ENCODE data around the gene CYSLTR2.

Gene CYSLTR2

DNA sequence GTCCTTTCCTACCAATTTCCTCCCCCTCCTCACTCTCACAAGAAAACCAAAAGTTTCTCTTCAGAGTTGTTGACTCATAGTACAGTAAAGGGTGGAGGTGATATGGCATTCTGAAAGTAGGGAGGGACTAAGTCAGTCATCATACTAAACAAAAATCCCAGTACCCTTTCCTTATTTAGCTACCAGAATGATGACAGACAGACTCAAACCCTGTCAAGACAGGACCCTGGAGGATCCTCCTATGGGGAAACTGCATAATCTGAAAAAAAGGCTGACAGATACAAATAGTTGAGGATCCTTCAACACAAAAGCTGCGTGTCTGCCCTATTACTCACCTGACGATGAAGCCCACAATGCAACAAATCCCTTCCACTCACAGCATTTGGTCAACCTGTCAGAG lies 55.5 kb downstream of the CYSLTR2 start:
- H3K4me3 ChIP-seq (ENCODE audit: low read depth, low read length), result no peak overlapping the region
- DNase-seq, result no peak
- no peaks in the 10 kb centered on the region for H3K36me3 ChIP-seq
- no peak overlapping the region for H3K27ac ChIP-seq
- TF ChIP-seq, protein P1, sequence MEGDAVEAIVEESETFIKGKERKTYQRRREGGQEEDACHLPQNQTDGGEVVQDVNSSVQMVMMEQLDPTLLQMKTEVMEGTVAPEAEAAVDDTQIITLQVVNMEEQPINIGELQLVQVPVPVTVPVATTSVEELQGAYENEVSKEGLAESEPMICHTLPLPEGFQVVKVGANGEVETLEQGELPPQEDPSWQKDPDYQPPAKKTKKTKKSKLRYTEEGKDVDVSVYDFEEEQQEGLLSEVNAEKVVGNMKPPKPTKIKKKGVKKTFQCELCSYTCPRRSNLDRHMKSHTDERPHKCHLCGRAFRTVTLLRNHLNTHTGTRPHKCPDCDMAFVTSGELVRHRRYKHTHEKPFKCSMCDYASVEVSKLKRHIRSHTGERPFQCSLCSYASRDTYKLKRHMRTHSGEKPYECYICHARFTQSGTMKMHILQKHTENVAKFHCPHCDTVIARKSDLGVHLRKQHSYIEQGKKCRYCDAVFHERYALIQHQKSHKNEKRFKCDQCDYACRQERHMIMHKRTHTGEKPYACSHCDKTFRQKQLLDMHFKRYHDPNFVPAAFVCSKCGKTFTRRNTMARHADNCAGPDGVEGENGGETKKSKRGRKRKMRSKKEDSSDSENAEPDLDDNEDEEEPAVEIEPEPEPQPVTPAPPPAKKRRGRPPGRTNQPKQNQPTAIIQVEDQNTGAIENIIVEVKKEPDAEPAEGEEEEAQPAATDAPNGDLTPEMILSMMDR (IDR thresholded peaks at IDR 0.05; ENCODE audit: low read depth, low read length), result no peak
- H3K27me3 ChIP-seq (ENCODE audit: insufficient read depth, low read depth, severe bottlenecking), result no peaks in the 10 kb centered on the region
- no peaks in the 10 kb centered on the region for H3K9me3 ChIP-seq (ENCODE audit: severe bottlenecking)

DNA sequence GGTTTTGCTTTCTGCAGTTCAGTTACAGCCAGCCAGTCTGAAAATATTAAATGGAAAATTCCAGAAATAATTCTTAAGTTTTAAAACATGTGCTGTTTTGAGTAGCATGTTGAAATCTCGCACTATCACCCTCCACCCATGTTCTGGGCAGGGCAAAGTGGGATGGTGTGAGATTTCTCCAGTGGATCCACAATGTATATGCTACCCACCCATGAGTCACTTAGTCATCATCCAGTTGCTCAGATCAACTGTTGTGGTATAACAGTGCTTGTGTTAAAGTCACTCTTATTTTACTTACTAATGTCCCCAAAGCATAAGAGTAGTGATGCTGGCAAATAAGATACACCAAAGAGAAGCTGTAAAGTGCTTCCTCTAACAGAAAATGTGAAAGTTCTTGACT lies 56.4 kb downstream of the CYSLTR2 start:
- H3K4me3 ChIP-seq (ENCODE audit: low read depth, low read length), result no peak overlapping the region
- TF ChIP-seq, protein P1 (IDR thresholded peaks at IDR 0.05; ENCODE audit: low read depth, low read length), result no peak
- no peak for DNase-seq
- no peaks in the 10 kb centered on the region for H3K27me3 ChIP-seq (ENCODE audit: insufficient read depth, low read depth, severe bottlenecking)
- no peak overlapping the region for H3K27ac ChIP-seq
- H3K9me3 ChIP-seq (ENCODE audit: severe bottlenecking), result no peaks in the 10 kb centered on the region
- H3K36me3 ChIP-seq, result no peaks in the 10 kb centered on the region

DNA sequence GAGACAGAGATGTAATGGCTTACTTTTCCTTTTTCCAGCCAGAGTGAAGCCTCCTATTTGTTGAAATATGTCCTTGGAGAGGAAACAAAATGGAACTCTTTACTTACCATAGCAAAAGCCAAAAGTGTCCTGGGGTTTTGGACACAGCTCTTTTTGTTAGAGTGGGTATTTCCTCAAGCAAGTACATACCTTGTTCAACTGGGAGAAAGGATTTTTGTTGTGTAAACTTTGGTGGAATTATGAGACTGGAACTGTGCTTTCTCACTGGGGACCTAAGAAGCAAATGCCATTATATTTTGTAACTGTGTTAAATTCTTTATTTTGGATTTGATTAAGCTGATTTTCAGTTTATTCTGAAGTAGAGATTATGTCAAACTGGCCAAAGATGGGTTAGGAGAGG lies 58.4 kb downstream of the CYSLTR2 start:
- H3K9me3 ChIP-seq (ENCODE audit: severe bottlenecking), result no peaks in the 10 kb centered on the region
- H3K4me3 ChIP-seq (ENCODE audit: low read depth, low read length), result no peak overlapping the region
- DNase-seq, result no peak
- no peaks in the 10 kb centered on the region for H3K27me3 ChIP-seq (ENCODE audit: insufficient read depth, low read depth, severe bottlenecking)
- H3K27ac ChIP-seq, result no peak overlapping the region
- no peaks in the 10 kb centered on the region for H3K36me3 ChIP-seq
- TF ChIP-seq, protein P1 (IDR thresholded peaks at IDR 0.05; ENCODE audit: low read depth, low read length), result no peak

DNA sequence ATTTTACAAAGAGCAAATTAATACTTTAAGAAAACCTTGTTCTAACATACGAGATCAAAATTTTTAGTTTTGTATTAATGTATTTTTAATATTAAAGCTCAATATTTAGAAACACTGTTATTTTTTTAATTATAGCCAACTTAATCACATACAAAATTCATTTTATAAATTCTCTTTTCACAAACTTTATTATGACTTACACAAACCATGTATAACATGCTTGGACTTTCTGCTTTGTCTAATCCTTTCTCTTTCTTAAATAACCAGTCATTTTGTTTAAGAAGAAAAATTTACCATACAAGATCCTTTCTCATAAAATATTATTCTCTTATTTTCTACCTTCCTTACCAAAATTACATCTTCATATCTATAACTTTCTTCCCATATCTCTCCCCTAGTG lies 62.2 kb downstream of the CYSLTR2 start:
- H3K36me3 ChIP-seq, result no peaks in the 10 kb centered on the region
- no peak overlapping the region for H3K27ac ChIP-seq
- TF ChIP-seq, protein P1 (IDR thresholded peaks at IDR 0.05; ENCODE audit: low read depth, low read length), result no peak
- H3K4me3 ChIP-seq (ENCODE audit: low read depth, low read length), result no peak overlapping the region
- no peaks in the 10 kb centered on the region for H3K27me3 ChIP-seq (ENCODE audit: insufficient read depth, low read depth, severe bottlenecking)
- H3K9me3 ChIP-seq (ENCODE audit: severe bottlenecking), result no peaks in the 10 kb centered on the region
- no peak for DNase-seq

DNA sequence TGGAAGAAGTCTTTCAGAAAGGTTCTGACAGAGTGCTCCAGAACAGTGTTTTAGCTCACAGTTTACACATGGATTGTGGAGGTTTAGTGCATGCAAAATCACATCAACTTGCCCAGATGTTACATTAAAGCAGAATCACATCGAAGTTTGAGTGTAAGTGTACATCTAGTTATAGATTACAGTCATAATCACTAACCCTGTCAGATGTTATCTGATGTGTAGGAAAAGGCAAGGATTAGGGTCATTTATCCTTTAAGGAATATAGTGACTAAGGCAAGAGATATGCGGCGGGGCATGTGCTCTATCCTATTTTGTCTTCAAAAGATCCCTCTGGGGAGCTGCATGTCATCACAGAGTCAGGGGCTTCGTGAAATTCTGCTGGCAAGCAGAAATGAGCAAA lies 66.9 kb downstream of the CYSLTR2 start:
- no peaks in the 10 kb centered on the region for H3K9me3 ChIP-seq (ENCODE audit: severe bottlenecking)
- H3K27ac ChIP-seq, result no peak overlapping the region
- no peak overlapping the region for H3K4me3 ChIP-seq (ENCODE audit: low read depth, low read length)
- no peaks in the 10 kb centered on the region for H3K36me3 ChIP-seq
- H3K27me3 ChIP-seq (ENCODE audit: insufficient read depth, low read depth, severe bottlenecking), result no peaks in the 10 kb centered on the region
- DNase-seq, result no peak
- TF ChIP-seq, protein P1 (IDR thresholded peaks at IDR 0.05; ENCODE audit: low read depth, low read length), result no peak

DNA sequence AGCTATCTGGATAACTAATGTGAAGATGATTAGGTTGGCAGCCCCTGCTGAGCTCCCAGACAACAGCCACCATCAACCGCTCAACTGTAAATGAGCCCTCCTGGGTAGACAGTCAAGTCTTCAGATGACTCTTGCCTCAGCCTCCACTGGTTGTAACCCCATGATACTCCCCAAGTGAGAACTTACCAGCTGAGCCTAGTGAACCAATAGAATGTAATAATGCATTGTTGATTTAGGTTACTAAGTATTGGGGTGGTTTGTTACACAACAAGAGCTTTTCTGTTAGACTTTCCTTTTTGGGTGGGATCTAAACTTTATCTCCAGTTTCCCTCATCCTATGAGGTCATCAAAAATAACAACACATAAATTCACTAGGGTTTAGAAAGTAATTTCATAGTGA lies 69.4 kb downstream of the CYSLTR2 start:
- no peaks in the 10 kb centered on the region for H3K36me3 ChIP-seq
- TF ChIP-seq, protein P1 (IDR thresholded peaks at IDR 0.05; ENCODE audit: low read depth, low read length), result no peak
- no peak overlapping the region for H3K4me3 ChIP-seq (ENCODE audit: low read depth, low read length)
- no peaks in the 10 kb centered on the region for H3K27me3 ChIP-seq (ENCODE audit: insufficient read depth, low read depth, severe bottlenecking)
- no peak overlapping the region for H3K27ac ChIP-seq
- H3K9me3 ChIP-seq (ENCODE audit: severe bottlenecking), result no peaks in the 10 kb centered on the region
- no peak for DNase-seq

All from WERI-Rb-1 (cell line).